GDM1 (cell line): Measurements from ENCODE around the gene CTDSPL.
"Not testable (repeated sequence)": the region's sequence is repeated elsewhere in the genome, so short reads cannot be mapped to it uniquely, and the experiment has no call there.

Experiments
- DNase-seq: peaks from one replicate; lab custom pipeline; 2025; lab: John Stamatoyannopoulos, UW

Gene CTDSPL, protein sequence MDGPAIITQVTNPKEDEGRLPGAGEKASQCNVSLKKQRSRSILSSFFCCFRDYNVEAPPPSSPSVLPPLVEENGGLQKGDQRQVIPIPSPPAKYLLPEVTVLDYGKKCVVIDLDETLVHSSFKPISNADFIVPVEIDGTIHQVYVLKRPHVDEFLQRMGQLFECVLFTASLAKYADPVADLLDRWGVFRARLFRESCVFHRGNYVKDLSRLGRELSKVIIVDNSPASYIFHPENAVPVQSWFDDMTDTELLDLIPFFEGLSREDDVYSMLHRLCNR

DNA sequence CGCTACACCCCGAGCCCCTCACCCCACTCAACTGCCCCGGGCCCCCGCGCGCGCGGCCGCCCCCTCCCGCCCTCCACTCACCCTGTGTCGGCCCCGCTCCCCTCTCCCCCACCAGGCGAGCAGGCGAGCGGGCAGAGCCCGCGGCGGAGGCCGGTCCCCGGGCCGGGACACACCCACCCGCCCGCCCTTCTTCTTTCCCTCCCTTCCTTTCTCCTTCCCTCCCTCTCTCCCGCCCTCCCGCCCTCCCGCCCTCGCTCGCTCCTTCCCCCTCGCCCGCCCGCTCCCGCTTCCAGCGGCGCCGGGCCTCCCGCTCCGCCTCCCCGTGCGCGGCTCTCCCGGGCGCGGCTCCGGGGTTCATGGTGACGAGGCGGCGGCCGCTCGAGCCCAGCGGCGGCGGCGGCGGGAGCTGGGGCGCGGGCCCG is at the start of gene CTDSPL:
Gene CTDSPL, plus strand, starts transcription at position 261 of the 422 bp plus-strand sequence. CDS start 320 bp downstream, outside the sequence.
- DNase-seq = no peak

DNA sequence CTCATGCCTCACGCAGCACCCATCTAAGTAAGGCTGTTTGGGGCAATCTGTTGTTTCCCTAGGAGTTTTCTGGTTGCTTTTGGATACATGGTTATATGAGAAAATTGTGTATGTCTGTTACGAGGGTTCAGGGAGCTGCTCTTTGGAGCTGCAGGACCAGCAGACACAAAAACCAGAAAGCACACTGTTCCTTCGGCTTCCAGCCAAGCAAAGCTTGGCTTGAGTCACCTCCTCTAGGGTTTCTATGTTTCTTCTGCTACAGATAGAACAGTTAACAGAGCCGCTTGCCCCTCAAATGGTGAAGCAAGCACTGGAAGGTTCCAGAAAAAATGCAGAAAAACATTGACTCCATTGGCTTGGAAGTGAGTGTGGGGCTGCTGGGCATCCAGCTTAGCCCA is 49.2 kb upstream of the CTDSPL start:
- no peak for DNase-seq

DNA sequence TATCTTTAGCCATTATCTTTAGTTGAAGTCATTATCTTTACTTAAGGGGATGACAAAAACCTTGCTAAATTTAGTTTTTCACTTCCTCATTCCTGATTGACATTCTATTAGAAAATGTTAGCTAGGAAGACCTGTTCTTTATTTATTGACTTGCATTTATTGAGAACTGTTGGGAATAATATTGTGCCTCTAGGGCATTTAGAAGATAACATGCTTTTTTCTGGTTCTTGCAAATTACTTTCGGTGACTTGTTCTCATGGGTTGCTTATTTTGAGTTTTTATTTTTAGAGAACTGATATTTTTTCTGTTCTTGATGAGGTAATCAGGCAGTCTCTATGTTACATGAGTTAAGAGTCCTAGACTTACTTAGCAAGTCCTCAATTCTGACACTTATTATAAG is 48.3 kb upstream of the CTDSPL start:
- no peak for DNase-seq

DNA sequence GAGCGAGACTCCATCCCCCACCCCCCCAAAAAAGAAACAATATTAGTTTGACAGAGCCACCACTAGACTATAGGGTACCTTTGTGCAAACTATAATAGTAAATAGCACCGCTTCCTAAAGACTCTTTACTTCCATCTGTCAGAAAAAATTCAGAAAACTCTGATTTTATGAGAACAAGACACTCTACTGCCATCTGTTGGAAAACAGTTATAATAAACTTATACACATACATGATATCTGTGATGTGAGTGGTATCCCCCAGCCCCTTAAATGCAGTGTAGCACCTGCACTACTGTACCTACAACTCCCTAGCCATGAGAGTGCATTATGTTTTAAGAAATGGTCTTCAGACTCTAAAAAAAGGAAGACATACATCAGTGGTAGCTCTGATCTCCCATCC is 47.1 kb upstream of the CTDSPL start:
- no peak for DNase-seq

DNA sequence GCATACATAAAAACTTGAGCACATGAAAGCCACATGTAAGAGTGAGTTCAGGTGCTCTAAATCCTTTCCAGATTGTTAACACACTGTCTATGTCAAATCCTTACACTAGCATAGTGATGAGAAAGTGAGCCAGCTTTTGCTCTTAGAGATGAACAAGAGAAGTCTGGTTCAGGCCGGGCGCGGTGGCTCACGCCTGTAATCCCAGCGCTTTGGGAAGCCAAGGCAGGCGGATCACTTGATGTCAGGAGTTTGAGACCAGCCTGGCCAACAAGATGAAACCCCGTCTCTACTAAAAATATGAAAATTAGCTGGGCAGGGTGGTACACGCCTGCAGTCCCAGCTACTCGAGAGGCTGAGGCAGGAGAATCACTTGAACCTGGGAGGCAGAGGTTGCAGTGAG is 46.5 kb upstream of the CTDSPL start:
- DNase-seq = not testable (repeated sequence)

DNA sequence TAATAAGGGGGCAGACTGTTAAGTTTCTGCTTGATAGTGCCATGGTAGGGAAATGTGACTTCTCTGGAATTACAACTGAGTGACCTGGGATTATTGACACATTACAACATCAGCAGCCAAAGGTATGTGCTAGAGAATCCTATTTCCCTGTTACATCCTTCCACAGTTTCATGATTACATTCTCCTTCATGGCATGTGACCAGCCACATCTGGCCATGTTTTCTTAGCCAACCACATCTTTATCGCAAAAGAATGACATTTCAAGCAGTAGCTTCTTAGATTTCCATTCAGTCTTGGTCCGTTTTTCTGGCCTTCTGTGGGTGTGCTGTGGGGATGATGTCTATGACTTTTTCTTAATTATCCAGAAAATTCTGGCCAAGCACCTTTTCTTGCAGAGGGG is 45.4 kb upstream of the CTDSPL start:
- DNase-seq = no peak

DNA sequence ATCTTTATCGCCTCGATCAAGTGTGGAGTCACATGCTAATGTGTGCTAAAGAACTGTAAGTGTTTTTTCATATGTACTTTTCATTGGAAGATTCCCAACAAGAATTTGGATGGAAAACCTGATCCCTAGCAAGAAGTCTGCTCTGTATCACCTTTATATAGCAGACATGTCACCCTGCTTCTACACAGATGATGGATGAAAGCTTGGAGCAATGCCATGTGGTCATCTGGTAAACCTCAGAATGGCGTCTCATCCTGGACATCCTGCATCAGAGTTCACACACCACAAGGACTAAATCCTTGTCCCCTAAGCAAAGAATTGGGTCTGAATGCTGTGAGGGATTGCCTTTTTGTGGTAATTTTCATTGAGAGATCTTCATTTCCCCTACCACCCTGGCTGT is 42.1 kb upstream of the CTDSPL start:
- DNase-seq = no peak

DNA sequence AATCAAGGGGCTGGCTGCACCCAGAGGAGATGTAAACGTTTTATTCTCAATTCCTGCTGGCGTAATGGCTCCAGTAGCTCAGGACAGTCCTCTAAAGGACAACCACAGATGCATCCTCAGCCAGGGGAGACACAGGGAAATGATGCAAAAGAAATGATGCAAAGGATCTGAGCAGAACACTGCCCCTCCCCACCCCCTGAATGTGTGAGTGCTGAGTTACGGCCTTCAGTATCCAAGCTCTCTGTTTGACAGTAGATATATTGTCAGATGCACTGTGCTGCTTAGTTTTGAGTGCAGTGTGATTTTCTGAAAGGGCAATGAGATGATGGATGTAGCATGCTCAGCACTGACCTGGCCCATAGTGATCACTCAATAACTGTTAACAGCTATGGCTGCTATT is 41.4 kb upstream of the CTDSPL start:
- no peak for DNase-seq

DNA sequence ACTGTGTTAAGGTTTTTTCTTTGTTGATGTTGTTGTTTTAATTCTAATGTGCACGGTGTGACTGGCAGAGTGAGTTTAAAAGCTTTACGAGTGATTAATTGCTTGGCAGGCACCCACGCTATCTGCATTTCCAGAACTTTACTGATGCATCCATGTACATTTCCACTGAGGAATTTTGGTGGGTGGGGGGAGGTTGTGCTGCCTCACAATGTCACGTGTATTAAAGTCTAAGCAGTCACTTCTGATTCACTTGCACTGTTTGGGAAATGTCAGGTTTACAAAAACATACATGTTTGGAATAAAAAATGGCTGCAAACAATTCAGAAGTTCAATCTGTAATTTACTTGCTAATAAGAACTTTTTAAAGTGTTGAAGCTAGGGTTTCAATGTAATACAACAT is 38.5 kb upstream of the CTDSPL start:
- no peak for DNase-seq

DNA sequence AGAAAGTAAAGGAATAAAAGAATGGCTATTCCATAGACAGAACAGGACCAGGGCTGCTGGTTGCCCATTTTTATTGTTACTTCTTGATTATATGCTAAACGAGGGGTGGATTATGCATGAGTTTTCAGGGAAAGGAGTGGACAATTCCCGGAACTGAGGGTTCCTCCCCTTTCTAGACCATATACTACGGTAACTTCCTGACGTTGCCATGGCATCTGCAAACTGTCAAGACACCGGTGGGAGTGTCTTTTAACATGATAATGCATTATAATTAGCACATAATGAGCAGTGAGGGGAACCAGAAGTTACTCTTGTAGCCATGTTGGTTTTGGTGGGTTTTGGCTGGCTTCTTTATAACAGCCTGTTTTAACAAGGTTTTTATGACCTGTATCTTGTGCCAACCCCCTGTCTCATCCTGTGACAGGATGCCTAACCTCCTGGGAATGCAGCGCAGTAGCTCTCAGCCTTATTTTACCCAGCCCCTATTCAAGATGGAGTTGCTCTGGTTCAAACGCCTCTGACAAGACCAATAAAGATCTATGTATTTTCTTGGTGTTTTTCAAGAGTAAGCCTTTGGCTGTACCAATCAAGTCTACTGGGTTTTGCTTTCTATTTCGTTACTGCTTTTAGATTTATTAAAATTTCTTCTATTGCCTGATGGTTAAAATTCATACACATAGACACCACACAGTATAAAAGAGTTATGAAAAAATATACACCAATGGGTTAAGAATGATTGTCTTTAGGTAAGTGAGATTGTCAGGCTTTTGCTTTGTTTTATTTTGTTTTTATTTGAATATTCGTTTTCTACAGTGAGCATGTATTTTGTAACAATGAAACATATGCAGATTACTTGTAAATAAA is 37.4 kb upstream of the CTDSPL start:
- no peak for DNase-seq

DNA sequence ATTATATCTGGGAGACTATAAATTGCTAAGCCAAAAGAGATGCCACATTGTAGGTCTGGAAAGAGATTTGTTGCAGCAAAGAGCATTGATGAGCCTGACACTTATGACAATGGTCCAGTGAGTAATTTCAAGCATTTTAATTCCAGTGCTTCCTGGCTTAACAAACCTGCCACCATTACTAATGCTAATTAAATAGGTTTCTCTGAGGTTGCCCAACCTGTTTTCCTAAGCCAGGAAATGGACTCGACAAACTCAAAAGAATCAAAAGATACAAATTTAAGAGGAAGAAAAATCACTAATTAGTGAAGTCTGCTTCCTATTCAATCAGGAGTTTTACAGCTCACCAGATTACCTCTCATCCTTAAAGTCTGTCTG is 36.7 kb upstream of the CTDSPL start:
- no peak for DNase-seq

DNA sequence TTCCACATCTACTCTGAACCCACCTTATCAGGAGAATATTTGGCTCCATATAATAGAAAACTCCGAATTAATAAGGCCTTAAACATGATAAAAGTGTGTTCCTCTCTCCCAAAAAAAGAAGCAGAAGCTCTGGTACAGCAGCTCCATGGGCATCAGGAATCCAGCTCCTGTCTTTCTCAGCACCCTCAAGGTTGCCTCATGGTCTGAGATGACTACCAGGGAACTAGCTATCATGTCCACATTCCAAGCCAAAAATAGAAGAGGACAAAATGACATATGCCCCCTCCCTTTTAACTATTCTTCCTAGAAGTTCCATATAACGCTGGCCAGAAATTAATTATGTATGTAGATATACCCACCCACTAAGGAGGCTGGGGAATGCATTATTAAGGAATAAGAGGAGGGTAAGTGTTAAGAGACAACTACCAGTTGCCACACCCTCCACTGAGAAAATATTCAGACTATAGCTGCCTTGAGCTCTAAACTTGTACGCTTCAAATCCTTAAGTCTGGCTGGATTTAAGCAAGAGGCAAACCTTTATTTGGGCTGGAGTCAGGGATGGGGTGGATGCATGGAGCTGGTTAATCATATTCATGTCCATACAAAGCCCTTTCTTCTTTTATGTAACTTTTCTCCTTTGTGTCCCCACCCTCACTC is 35.8 kb upstream of the CTDSPL start:
- DNase-seq = no peak

DNA sequence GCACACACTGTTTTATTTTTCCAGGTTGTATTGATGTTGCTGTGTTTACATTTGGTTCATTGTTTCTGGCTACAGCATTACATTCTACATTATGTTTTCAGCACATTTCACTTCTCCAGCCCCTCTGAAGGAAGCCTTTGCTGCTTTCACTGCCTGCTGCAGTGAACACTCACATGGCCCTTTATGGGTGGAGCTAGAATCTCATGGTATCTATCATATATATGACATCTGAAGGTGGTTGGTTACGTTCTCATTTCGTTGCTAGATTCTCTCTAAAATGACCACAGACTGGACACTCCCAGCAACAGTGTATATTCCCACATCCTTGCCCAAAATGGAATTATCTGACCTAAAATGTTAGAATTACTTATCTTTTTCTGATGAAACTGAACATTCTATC is 35.2 kb upstream of the CTDSPL start:
- no peak for DNase-seq

DNA sequence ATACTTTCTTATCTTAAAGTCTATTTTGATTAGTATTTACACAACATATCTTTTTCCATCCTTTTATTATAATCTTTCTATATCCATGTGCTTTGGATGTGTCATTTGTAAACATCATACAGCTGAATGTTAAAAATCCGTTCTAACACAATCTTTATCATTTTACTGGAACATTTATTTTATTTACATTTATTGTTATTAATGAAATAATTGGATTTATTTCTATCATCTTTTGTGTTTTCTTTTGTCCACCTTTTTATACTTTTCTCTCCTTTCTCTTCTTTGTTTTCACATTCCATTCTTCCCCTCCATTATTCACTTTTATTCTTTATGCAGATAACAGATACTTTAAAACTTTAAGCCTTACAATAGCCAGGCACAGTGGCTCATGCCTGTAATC is 34.7 kb upstream of the CTDSPL start:
- no peak for DNase-seq

DNA sequence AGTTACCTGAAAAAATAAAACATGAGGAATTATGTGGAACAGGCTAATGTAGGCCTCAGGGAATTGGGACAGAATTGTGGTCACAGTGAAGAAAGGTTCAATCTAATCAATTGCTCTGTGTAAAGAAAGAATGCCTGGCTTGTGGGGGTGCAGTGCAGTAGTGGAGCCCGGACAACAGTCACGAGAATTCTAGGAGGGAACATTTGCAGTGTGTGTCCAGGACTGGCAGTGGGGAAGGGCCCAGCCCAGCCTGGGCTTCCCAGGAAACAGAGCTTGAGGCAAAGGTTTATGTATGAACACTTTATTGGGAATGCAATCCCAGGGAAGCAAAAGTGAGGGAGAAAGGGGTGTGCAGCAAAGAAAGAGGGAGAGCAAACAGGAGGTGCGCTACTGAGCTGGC is 29.2 kb upstream of the CTDSPL start:
- no peak for DNase-seq

DNA sequence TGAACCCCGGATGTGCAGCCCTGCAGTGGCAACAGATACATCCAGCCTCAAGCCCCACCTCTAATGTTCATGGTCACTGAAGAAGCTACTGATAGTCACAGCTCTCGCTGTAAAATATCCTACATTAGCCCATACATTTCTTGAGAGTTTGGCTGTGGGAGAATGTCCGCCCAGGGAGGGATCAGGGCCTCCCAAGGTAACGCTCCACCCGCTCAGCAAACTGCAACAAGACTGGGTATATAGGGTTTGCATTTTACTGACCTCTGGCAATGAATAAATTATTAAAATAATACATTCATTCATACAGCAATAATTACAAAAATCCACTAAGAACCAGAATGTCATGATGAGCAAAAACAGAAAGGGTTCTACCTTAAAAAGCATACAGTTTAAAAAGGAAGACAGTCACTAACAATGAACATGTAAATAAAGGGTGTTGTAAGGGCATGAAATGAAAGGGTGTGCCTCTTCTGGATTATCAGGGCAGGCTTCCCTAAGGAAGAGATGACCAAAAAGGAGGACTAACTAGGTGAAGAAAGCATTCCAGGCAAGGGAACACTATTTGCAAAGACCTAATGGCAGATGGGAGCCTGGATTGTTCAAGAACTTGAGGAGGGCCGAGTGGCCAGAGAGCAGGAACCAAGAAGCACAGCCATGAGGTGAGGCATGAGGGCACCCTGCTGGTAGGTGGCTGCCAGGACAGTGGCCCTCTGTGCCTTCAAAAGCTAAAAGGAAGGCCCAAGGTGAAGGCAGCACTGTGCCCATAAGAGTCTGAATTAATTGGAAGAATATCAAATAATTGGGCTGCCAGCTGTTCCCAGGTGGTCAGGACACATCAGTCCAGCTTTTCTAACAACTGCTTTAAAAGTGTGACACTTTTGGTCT is 28.1 kb upstream of the CTDSPL start:
- DNase-seq = no peak

DNA sequence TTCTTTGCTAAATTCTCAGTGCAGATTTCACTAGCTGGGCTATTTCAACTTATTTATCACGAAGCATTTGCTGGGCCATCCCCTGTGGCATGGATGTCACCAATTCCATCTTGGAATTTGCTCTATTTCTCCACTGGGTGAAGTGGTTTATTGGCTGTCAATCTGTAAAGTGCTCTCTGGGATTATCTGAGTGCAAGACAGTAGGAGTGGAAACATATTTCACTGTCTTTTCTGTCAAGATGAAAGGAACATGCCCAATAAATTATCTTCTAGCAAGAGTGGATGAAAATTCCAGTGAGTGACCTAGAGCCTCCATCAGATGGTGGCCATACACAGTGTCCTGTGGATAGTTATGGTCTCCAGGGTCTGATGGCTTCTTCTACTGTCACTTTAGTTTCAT is 25.1 kb upstream of the CTDSPL start:
- DNase-seq = no peak

DNA sequence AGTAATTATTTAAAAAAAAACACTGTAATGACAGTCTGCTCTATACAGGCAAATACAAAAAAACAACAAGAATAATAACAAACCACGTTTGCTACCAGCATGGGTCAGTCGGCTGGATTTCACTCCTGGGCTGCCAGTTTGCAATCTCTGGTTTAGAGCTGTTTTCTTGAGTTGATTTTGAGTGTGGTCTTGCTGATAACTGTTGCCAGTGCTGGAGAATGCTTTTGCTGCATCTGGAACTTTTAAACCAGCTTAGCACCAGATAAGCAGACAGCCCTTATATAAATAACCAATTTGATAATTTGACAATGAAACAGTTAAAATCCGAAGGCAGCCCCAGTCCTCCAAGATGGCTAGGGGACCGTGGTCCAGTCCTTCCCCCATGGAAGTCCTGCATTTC is 14.0 kb upstream of the CTDSPL start:
- no peak for DNase-seq

DNA sequence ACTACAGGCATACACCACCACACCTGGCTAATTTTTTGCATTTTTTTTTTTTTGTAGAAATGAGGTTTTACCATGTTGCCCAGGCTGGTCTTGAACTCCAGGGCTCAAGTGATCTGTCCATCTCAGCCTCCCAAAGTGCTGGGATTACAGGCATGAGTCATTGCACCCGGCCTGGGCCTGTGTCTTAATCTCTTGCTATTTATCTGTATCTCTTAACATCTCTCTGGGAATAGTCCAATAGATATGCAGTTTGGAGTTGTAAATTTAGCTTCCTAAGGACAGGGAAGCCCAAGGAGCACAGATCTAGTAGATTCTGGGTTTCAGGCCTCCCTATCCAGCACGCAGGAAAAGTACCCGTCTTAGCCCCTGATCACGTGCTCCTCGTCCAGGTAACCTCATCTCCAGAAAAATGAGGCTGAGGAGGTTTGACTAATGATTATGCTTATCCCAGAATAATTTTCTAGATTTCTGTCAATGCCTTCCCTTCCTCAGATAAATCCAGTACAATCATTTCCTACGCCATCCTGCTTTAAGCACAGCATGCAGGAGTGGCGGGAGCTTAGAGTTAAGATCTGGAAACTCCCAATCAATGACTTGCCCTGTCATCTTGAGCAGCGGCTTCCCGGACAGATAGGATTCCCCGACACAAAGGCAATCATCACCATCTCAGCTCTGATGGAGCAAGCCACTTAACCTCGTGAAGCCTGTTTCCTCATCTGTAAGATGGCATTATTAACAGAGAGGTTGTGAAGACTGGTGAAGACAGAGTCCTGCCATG is 12.3 kb upstream of the CTDSPL start:
- DNase-seq = no peak

DNA sequence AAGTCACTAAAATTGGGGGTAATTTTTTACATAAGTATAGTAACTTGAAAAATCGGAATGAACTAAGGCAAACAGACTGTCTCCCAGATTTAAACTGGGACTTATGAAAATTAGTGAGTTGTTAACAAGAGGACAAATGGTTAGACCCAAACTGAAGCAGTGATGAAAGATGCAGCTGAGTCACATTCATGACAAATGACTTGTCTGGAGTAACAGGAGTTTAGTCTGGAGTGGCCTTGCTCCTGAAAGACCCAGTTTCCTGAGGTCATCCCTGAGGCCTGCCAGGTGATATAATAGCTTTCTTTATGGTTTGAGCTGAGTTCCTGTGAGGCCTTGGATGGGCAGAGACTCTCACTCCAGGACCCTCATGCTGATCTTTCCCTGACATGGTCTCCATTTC is 9.6 kb upstream of the CTDSPL start:
- DNase-seq = no peak

DNA sequence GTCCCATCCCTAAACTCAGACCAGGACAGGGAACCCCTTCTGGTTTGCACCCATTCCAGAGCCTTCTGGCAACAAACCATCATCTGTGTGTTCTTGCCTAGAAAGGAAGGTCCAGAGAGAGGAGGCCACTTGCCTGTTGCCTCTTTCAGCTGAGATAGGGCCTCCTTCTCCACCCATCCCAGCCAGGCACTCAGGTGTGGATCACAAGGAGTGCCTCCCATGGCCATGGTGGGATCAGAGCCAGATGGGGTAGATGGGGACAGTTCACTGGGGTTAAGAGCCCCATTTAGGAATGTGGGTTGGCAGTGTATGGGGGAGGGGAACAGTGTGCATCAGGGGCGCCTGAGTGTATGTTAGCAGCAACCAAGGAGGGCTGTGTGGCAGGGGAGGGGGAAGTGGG is 8.9 kb upstream of the CTDSPL start:
- no peak for DNase-seq
